HCT116 (cell line): ENCODE data around the gene FAM228B.

Experiments used
- CTCF ChIP-seq, 3 experiments: fragments of 200-600 bp in 1 of 3; sonication (generic) in 1 of 3; IDR thresholded peaks in 2 of 3; conservative IDR thresholded peaks in 1 of 3; 2 replicates each; pipeline ENCODE4 v1.5.1; 2012 to 2017; ENCODE audit warnings: low read depth in 2 of 3, low read length in 2 of 3, antibody characterized with exemption in 1 of 3, borderline replicate concordance in 1 of 3, control low read depth in 1 of 3, mild to moderate bottlenecking in 1 of 3, mixed read lengths in 1 of 3, mixed run types in 1 of 3, moderate library complexity in 1 of 3; ENCODE audit not compliant: insufficient read depth in 1 of 3
- FOSL1 ChIP-seq: IDR thresholded peaks from 2 replicates; pipeline ENCODE4 v1.6.1; 2012; ENCODE audit warnings: low read depth
- MAX ChIP-seq: IDR thresholded peaks from 2 replicates; pipeline ENCODE4 v1.6.1; 2012
- POLR2A ChIP-seq: IDR thresholded peaks from 2 replicates; pipeline ENCODE4 v1.7.0; 2011; ENCODE audit warnings: borderline replicate concordance; ENCODE audit not compliant: insufficient read depth, insufficient read length; ENCODE audit errors: extremely low read depth
- RAD21 ChIP-seq: IDR thresholded peaks from 2 replicates; pipeline ENCODE4 v1.6.1; 2012; ENCODE audit warnings: low read depth, mild to moderate bottlenecking
- REST ChIP-seq: IDR thresholded peaks from 2 replicates; pipeline ENCODE4 v1.6.1; 2012; ENCODE audit warnings: low read depth
- YY1 ChIP-seq: IDR thresholded peaks from 2 replicates; pipeline ENCODE4 v1.6.1; 2011; ENCODE audit warnings: low read length, low read depth, moderate library complexity, mild to moderate bottlenecking; ENCODE audit not compliant: insufficient replicate concordance; ENCODE audit errors: extremely low read depth

DNA sequence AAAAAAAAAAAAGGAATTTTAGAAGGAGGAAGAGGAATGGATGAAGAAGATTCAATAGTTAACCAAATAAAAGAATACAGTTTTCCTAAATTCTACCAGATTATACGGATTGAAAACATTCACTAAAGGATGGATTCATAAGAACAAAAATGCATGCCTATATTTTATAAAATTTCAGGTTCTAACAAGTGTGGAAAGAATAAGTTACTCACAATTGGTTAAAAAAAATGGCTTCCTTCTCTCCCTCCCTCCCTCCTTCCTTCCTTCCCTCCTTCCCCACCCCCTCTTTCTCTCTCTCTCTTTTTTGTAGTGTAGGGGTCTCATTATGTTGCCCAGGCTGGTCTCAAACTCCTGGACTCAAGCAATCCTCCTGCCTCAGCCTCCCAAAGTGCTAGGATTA is 37.0 kb upstream of the FAM228B start:
- TF ChIP-seq CTCF (IDR thresholded peaks at IDR 0.05 in 2 of 3, conservative IDR thresholded peaks at IDR 0.05 in 1 of 3; ENCODE audit: borderline replicate concordance in 1 of 3, insufficient read depth in 1 of 3, low read depth in 2 of 3, low read length in 2 of 3) (no peak), POLR2A (no peak), RAD21 (no peak), MAX (no peak), YY1 (no peak), REST (no peak), FOSL1 (no peak)
